GM08714 (cell line): ENCODE results near the gene SCFD2.
"Not testable (repeated sequence)": the region's sequence is repeated elsewhere in the genome, so short reads cannot be mapped to it uniquely, and the experiment has no call there.

Source experiments
- H3K4me3 ChIP-seq: fragments of 200-500 bp; sonication (Bioruptor generic); 2 replicates; pipeline ENCODE4 v1.5.1; 2014; ENCODE audit warnings: mild to moderate bottlenecking, low read length, inconsistent platforms
- ZNF274 ChIP-seq: IDR thresholded peaks from 2 replicates; pipeline ENCODE4 v1.6.1; 2012; ENCODE audit warnings: mild to moderate bottlenecking, low read depth, low read length

SCFD2 gene

GRCh38 chr4:53313510-53313909 is 52.4 kb downstream of the SCFD2 start:
- no peak overlapping the region for H3K4me3 ChIP-seq
- TF ChIP-seq ZNF274: no peak

GRCh38 chr4:53309321-53310040 is 56.4 kb downstream of the SCFD2 start:
- H3K4me3 ChIP-seq: no peak overlapping the region
- TF ChIP-seq ZNF274: no peak

GRCh38 chr4:53307819-53308780 is 57.8 kb downstream of the SCFD2 start:
- H3K4me3 ChIP-seq: no peak overlapping the region
- TF ChIP-seq ZNF274: no peak

GRCh38 chr4:53307210-53307609 is 58.7 kb downstream of the SCFD2 start:
- H3K4me3 ChIP-seq: no peak overlapping the region
- no peak for TF ChIP-seq ZNF274

GRCh38 chr4:53306729-53307128 is 59.1 kb downstream of the SCFD2 start:
- TF ChIP-seq ZNF274: no peak
- H3K4me3 ChIP-seq: no peak overlapping the region

- H3K4me3 ChIP-seq: not testable (repeated sequence)
Observed at GRCh38 chr4:53292209-53292608, 73.7 kb downstream of the SCFD2 start.

GRCh38 chr4:53281438-53281837 is 84.4 kb downstream of the SCFD2 start:
- H3K4me3 ChIP-seq: no peak overlapping the region
- no peak for TF ChIP-seq ZNF274

GRCh38 chr4:53280846-53281245 is 85.0 kb downstream of the SCFD2 start:
- no peak overlapping the region for H3K4me3 ChIP-seq
- TF ChIP-seq ZNF274: no peak

- no peak for TF ChIP-seq ZNF274
- H3K4me3 ChIP-seq: no peak overlapping the region
Observed at GRCh38 chr4:53274609-53275268, 91.1 kb downstream of the SCFD2 start.

- no peak overlapping the region for H3K4me3 ChIP-seq
- TF ChIP-seq ZNF274: no peak
Observed at GRCh38 chr4:53273726-53274125, 92.1 kb downstream of the SCFD2 start.

- TF ChIP-seq ZNF274: no peak
- no peak overlapping the region for H3K4me3 ChIP-seq
Observed at GRCh38 chr4:53267026-53267425, 98.8 kb downstream of the SCFD2 start.

- H3K4me3 ChIP-seq: not testable (repeated sequence)
Observed at GRCh38 chr4:53255986-53256385, 109.9 kb downstream of the SCFD2 start.

GRCh38 chr4:53240573-53240972 is 125.3 kb downstream of the SCFD2 start:
- TF ChIP-seq ZNF274: no peak
- no peak overlapping the region for H3K4me3 ChIP-seq

GRCh38 chr4:53238352-53238751 is 127.5 kb downstream of the SCFD2 start:
- H3K4me3 ChIP-seq: not testable (repeated sequence)

- H3K4me3 ChIP-seq: not testable (repeated sequence)
Observed at GRCh38 chr4:53237811-53238210, 128.1 kb downstream of the SCFD2 start.

GRCh38 chr4:53236624-53237023 is 129.2 kb downstream of the SCFD2 start:
- H3K4me3 ChIP-seq: not testable (repeated sequence)
